Limb (tissue), 2 donors: ENCODE measurements around the gene FAM131A.
A peak's percentile ranks its signal among the peaks of the same experiment; 100 is the strongest.

Experiments
- DNase-seq, 2 donors: peaks; one replicate each; pipeline ENCODE4 v3.0.0-alpha.2; 2016; ENCODE audit errors: extremely low spot score in 2 of 2

Gene FAM131A, protein sequence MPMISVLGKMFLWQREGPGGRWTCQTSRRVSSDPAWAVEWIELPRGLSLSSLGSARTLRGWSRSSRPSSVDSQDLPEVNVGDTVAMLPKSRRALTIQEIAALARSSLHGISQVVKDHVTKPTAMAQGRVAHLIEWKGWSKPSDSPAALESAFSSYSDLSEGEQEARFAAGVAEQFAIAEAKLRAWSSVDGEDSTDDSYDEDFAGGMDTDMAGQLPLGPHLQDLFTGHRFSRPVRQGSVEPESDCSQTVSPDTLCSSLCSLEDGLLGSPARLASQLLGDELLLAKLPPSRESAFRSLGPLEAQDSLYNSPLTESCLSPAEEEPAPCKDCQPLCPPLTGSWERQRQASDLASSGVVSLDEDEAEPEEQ

DNA sequence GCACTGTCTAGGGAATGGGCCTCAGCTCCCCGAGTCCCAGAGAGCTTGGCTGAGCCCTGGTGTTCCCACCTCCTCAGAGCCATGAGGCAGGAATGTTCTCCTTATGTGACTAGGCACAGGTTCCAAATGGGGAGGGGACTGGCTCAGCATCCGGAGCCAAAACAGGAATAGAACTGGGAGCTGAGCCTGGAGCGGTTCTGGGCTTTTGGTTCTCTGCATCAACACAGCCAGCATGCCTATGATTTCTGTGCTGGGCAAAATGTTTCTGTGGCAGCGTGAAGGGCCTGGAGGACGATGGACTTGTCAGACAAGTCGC, at the start of gene FAM131A:
TSS of gene FAM131A (plus strand) at position 202 of the 316 bp plus-strand sequence. CDS start at position 233, 31 bp downstream.
- DNase-seq, result peak; percentile 46 to 72

DNA sequence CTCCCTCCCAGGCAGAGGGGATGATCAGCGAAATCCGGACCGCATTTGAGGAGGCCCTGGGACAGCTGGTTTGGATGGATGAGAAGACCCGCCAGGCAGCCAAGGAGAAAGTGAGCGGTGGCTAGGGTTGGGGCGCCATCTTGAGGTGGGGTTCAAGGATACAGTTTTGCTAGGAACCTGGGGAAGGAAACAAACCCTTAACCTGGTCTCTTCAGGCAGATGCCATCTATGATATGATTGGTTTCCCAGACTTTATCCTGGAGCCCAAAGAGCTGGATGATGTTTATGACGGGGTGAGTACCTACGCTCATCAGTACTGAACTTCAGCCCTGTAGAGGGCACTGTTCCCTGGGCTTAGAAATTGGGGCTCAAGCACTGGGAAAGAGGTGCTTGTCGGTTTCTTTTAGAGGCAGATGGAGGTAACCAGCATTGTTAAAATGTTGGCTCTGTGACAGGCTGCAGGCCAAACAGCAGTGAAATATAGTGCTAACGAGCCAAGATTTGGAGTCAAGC, 47.9 kb upstream of the FAM131A start:
- peak in 1 of 2 donors; percentile 60 for DNase-seq

DNA sequence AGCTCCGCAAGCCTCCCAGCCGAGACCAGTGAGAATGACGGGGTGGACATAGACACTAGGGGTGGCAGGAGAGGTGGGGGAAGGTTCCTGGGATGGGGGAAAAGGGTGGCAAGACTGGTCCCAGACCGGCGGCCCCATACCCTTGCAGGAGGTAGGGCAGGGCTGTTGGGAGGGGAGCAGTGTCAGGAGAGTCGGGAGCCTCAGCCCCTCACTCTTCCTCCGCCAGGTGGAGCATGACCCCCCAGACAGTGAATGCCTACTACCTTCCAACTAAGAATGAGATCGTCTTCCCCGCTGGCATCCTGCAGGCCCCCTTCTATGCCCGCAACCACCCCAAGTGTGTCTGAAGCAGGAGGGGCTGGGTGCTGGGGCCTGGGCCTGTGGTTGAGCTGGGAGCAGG, 47.1 kb upstream of the FAM131A start:
- DNase-seq, result no peak

DNA sequence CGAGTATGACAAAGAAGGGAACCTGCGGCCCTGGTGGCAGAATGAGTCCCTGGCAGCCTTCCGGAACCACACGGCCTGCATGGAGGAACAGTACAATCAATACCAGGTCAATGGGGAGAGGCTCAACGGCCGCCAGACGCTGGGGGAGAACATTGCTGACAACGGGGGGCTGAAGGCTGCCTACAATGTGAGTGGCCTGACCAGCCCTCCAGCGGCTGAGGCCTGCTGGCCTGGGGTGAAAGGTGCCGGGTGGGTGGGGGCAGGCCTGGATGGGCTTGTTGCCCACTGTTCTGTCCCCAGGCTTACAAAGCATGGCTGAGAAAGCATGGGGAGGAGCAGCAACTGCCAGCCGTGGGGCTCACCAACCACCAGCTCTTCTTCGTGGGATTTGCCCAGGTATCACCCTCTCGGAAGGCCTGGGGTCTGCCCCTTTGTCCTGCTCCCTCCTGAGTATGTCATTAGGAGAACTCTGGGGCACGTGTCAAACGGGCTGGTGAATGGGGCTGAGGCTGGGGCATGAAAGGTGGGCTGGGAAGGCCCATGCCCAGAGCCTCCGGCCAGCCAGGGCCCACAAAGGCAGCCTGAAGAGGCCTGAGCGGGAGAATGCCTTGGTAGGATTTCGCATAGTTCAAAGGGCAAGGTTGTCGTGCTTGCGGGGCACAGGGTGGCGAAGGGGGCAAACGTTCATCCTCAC, 46.2 kb upstream of the FAM131A start:
- no peak for DNase-seq

DNA sequence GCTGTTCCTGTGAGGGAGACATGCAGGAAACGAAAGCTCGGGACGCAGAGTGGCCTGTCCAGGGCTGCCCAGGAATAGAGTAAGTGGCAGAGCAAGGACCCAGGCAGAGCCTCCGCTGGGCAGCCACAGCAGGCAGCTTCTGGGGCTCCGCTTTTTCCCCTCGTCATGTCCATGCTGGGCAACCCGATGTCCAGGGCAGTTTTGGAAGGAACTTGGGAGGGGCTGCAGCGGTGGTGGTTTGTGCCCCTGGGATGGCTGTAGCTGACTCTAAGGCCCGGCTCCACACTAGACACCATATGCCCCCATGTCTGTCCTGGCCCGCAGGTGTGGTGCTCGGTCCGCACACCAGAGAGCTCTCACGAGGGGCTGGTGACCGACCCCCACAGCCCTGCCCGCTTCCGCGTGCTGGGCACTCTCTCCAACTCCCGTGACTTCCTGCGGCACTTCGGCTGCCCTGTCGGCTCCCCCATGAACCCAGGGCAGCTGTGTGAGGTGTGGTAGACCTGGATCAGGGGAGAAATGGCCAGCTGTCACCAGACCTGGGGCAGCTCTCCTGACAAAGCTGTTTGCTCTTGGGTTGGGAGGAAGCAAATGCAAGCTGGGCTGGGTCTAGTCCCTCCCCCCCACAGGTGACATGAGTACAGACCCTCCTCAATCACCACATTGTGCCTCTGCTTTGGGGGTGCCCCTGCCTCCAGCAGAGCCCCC, 45.5 kb upstream of the FAM131A start:
- no peak for DNase-seq

DNA sequence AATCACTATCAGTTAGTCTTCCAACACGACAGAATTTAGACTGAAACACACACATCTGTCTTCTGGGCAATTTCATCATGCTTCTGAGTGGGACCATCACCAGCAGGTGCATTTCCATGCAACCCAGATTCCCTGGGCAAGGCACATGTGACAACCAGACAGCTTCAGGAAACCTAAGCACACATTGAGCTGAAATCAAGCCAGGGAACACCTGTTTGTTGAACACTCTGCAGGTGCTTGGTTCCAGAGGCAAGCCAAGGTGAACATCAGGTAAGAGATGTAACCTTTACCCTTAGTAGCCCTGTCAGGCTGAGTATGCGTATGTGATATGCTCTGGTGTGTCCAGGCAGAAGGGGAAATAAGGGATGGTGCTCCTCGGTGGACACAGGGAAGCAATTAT, 41.6 kb upstream of the FAM131A start:
- no peak for DNase-seq

DNA sequence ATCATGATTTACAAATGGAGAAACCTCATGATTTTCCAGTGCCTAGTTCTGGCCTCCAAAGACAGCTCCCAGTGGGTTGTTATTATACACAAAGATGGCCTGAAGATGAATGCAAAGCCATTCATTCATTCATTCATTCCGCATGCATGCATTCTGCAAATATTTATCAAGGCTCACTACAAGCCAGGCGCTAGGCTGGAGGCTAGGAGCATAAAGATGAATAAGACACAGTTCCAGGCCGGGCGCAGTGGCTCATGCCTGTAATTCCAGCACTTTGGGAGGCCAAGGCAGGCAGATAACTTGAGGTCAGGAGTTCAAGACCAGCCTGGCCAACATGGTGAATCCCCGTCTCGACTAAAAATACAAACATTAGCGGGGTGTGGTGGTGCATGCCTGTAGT, 40.8 kb upstream of the FAM131A start:
- no peak for DNase-seq

DNA sequence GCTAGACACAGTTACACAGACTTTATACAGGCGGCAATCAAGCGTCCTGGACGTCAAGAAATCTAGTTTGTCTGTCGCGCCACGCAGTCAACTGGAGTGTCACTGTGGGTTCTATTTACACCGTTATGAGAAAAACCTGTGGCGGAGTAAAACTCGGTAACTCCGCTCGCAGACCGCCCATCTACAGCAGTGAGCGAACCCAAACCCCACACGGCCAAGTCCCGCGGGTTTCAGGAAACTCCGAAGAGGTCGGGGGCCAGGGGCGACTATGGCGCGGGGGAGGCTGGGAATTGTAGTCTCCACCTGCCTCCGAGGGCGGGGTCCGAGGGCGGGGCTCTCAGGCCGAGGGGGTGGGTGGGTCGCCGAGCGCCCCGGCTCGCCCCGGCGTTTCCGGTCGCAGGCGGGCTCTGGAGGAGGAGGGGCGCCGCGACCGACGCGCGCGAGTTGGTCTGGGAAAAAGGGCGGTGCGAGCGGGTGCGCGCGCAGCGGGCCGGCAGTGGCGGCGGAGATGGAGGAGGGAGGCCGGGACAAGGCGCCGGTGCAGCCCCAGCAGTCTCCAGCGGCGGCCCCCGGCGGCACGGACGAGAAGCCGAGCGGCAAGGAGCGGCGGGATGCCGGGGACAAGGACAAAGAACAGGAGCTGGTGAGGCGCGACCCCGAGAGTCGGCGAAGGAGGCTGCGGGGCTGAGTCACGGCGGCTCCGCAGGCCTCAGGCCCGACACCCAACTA, 38.5 kb upstream of the FAM131A start, which contains the start of gene PSMD2:
TSS of gene PSMD2 (plus strand) at position 483 of the 729 bp plus-strand sequence. CDS start at position 509, 26 bp downstream.
- DNase-seq, result peak; percentile 95 to 99

DNA sequence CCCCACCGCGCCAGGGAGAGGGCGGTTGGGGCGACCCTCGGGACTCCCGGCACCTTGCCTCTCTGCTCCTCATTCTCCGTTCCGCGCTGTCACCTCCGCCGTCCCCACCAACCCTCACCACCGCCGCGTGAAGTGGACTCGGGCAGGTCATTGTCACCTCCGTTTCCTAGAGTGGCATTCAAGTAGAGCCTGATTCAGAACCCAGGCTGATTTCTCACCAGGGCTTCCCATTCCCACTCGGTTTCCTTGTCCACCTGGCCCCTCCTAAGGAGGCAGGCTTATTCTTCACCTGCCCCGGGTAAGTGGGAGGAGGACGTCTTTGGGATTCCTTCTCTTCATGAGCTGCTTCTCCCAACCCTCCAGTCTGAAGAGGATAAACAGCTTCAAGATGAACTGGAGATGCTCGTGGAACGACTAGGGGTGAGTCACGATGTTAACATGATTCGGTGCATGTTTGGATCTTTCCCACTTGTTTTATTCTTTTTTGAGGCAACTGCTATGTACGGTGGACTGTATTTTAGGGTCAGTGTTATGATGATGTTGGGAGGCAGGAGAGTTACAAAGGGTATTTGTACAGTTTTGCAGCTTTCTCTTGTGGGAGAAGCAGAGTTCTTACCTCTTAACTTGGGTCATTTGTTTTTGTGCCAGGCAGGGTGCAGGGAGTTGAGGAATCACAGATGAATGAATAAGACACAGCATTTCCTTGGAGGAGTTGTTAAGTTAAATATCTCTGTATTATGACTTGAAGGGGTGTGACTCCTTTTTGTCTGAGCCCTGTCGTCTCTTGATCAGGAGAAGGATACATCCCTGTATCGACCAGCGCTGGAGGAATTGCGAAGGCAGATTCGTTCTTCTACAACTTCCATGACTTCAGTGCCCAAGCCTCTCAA, 37.7 kb upstream of the FAM131A start:
- DNase-seq, result no peak

DNA sequence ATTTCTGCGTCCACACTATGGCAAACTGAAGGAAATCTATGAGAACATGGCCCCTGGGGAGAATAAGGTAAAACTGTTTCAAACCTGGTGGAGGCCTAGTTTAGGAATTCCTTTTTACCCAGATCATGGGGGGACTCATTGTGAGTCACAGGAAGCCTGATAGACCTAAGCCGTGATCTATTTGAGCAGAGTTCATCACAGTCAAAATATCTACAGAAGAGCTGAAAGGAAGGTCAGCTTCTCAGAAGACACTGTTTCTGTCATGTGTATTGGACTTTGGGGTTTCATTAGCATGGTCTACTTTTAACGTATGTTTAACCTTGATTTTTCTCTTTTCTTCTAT, 37.1 kb upstream of the FAM131A start:
- DNase-seq, result no peak

DNA sequence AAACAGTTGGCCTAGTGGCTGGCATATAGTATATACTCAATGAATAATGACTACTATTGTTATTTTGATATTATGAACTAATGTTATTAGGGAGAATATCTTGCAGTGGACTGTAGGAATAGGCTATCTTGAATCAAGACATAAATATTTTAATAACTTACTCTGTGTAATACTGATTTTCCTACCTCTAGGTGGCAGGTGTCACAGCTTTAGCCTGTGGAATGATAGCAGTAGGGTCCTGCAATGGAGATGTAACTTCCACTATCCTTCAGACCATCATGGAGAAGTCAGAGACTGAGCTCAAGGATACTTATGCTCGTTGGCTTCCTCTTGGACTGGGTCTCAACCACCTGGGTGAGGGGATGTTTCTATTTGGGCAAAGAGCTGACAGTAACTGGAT, 31.8 kb upstream of the FAM131A start:
- no peak for DNase-seq

DNA sequence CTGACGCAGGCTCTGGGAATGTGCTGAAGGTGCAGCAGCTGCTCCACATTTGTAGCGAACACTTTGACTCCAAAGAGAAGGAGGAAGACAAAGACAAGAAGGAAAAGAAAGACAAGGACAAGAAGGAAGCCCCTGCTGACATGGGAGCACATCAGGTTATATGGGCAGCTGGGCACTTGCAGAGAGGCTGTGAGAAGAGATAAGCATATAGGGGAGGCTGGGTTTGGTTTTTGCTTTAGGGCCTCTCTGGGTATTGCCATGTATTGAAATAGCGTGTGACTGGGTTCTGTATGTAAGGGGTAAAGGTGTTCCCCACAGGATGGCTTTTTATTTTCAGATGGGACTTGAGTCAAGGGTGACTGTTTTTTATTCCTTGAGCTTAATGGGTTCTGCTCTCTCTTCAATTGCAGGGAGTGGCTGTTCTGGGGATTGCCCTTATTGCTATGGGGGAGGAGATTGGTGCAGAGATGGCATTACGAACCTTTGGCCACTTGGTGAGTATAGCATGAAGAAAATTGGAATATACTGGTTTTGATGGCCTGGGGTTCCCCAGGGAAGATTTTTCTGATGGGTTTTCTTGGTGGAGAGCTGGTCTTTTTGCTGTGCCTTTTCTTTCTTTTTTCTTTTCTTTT, 30.9 kb upstream of the FAM131A start:
- DNase-seq, result no peak

DNA sequence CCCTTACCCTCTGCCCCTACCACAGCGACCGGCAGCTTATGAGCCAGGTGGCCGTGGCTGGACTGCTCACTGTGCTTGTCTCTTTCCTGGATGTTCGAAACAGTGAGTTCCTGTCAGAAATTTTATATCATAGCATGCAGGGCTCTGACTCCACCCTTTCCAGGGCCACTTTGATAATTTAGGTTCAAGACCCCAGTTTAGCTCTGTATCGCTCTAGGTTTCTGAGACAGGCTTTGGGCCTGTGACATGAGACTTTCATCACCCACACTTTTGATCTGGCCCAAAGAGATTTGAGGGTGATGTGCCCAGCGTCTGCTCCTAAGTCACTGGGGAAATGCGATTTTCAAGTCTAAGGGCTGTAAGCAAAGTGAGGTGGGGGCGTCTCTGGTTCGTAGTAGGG, 29.5 kb upstream of the FAM131A start:
- DNase-seq, result no peak

DNA sequence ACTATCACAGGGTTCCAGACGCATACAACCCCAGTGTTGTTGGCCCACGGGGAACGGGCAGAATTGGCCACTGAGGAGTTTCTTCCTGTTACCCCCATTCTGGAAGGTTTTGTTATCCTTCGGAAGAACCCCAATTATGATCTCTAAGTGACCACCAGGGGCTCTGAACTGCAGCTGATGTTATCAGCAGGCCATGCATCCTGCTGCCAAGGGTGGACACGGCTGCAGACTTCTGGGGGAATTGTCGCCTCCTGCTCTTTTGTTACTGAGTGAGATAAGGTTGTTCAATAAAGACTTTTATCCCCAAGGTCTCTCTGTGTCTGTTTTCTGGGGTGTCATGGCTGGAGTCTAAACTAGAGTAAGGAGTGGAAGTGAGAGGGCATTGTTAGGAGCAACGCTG, 28.7 kb upstream of the FAM131A start:
- DNase-seq, result no peak

DNA sequence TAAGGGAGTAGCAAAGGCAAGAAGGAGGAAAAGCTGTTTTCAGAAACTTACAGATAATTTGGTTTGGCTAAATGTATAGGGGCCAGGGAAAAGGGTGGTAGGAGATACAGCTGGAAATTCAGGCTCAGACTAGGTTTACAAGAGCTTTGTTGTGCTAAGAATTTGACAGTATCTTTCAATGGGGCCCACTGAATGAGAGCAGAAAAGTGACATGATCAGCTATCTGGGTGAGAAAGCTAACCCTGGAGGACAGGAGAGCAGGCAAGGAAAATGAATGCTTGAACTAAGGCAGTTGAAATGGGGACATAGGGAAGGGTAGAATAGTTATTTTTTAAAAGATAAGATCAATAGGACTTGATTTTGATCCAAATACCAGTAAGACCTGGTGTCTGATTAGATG, 25.8 kb upstream of the FAM131A start:
- no peak for DNase-seq

DNA sequence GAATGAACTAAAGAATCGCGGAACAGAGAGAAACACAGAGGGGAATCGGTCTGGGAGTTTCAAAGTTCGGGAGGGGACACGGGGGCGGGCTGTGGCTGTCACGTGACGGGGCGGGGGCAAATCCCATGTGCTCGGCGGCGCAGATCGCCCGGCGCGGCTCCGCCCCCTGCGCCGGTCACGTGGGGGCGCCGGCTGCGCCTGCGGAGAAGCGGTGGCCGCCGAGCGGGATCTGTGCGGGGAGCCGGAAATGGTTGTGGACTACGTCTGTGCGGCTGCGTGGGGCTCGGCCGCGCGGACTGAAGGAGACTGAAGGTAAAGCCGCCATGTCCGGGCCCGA, 23.1 kb upstream of the FAM131A start, which contains the start of gene EIF4G1:
TSS of gene EIF4G1 (plus strand) at position 244 of the 337 bp plus-strand sequence. CDS start 1,191 bp downstream, outside the sequence.
- DNase-seq, result peak; percentile 95 to 96

DNA sequence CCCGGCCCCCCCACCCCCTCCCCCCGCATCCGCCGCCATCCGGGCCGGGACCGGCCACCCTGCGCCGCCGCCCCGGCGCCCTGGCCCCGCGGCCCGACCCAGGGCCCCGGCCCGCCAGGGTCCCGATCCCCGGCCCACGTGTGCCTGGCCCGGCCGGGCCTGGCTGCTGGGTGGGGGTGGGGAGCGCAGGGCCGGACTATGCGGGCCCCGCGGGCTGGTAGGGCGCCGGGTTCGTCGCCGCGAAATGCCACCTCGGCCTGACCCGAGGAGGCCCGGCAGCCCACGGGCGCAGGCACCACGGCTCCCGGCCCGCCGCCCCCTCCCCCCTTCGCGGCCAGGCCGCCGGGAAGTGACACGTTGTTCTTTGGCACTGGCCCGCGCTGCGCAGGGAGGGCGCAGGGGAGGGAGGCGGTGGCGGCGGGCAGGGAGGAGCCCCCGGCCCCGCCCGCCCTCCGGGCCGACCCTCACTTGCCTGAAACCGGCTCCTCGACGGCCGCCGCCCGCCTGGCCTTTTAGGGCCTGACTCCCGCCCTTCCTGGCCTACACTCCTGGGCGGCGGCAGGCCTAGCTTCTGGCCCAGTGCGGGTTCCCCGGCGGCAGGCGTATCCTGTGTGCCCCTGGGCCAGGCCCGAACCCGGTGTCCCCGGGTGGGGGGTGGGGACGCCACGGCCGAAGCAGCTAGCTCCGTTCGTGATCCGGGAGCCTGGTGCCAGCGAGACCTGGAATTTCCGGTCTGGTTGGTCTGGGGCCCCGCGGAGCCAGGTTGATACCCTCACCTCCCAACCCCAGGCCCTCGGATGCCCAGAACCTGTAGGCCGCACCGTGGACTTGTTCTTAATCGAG, 22.5 kb upstream of the FAM131A start:
- peak; percentile 74 to 88 for DNase-seq

DNA sequence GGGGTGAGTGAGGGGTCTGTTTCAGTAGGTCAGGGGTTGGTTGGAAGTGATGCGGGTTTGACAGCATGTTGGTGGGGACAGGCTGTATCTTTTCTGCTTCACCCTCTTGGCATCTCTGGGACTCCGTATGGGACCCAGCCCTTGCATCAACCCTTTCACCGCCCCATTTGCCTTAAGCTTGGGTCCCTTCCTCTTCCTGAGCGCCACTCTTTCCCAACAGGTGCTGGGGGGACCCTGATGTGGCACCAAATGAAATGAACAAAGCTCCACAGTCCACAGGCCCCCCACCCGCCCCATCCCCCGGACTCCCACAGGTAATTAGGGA, 21.9 kb upstream of the FAM131A start:
- no peak for DNase-seq
